Activated T-cell treated with anti-CD3 and anti-CD28 coated beads for 4 hours (primary cell): ENCODE data around the gene APOBEC2.
"Not testable (repeated sequence)": the region's sequence is repeated elsewhere in the genome, so short reads cannot be mapped to it uniquely, and the experiment has no call there.

ENCODE experiments used
- DNase-seq: peaks from one replicate; pipeline ENCODE4 v3.0.0-alpha.2; 2020

APOBEC2 gene

DNA sequence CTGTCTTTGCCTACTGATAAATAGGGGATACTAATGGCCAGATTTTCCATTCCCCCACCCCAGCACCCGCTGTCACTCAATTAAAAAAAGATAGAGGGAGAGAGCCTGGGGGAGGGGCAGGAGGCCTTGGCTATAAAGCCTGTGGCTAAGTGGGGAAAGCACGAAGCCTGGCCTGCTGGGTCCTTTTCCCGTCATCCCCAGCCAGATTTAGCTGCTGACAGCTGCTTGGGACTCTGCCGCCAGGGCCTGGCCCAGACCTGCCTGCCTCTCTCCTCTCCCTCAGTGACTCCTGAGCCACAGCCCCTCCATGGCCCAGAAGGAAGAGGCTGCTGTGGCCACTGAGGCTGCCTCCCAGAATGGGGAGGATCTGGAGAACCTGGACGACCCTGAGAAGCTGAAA lies at the start of gene APOBEC2:
Gene APOBEC2, plus strand, starts transcription at position 162 of the 400 bp plus-strand sequence. Its CDS starts 146 bp downstream, at position 308.
- no peak for DNase-seq

- DNase-seq = peak; percentile 45
Observed at GRCh38 chr6:41006217-41006616, 46.8 kb upstream of the APOBEC2 start.

DNA sequence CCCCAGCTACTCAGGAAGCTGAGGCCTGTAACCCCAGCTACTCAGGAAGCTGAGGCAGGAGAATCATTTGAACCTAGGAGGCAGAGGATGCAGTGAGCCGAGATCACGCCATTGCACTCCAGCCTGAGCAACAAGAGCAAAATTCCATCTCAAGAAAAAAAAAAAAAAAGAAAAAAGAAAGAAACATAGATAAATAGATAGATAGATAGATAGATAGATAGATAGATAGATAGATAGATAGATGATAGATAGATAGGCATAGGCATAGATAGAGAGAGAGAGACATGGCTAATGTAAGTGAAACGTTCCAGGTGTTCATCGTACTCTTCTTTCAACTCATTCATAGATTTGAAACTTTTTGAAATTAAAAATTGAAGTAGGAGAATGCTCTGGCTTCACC lies 46.0 kb upstream of the APOBEC2 start:
- DNase-seq = not testable (repeated sequence)

GRCh38 chr6:41008011-41008410 lies 45.0 kb upstream of the APOBEC2 start:
- no peak for DNase-seq

DNA sequence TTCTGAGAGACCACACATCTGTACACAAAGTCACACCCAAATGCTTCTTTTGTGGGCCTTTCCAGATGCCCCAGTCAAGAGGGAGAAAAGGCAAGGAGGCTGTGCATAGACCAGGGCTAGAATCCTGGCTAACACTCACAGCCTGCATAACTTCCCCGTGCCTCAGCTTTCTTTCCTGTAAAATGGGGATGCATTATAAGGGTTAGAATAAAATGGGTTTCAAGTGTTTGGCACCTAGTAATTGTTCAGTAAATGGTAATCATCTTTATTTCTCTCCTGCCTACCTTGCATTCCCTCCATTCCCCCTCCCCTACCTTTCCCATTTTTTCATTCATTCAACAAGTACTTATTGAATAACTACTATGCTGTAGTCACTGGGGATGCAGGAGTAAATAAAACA lies 43.3 kb upstream of the APOBEC2 start:
- DNase-seq = no peak

- DNase-seq = no peak
Observed at GRCh38 chr6:41011673-41012072, 41.3 kb upstream of the APOBEC2 start.

- DNase-seq = no peak
Observed at GRCh38 chr6:41013466-41014153, 39.4 kb upstream of the APOBEC2 start.

GRCh38 chr6:41014780-41015179 lies 38.2 kb upstream of the APOBEC2 start:
- no peak for DNase-seq

DNA sequence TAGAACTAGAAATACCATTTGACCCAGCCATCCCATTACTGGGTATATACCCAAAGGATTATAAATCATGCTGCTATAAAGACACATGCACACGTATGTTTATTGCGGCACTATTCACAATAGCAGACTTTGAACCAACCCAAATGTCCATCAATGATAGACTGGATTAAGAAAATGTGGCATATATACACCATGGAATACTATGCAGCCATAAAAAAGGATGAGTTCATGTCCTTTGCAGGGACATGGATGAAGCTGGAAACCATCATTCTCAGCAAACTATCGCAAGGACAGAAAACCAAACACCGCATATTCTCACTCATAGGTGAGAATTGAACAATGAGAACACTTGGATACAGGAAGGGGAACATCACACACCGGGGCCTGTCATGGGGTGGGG lies 37.1 kb upstream of the APOBEC2 start:
- DNase-seq = not testable (repeated sequence)

DNA sequence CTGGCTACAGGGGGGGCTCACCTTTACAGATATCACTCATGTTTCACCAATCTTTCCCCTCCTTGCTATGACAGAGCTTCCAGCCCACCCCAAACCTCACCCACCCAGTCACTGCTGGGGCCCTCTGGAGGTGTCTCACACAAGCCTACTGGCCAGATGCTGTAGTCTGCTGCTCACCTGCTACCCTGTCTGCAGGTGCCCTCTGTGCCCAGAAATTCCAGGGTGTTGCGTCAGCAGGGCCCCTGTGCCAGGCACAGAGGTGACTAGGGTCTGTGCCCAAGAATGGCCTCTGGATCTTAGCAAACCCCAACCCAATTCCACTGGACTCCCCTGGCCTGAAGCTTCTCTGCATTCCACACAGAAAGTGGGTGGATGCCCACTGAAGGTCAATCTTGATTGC lies 35.3 kb upstream of the APOBEC2 start:
- DNase-seq = no peak

DNA sequence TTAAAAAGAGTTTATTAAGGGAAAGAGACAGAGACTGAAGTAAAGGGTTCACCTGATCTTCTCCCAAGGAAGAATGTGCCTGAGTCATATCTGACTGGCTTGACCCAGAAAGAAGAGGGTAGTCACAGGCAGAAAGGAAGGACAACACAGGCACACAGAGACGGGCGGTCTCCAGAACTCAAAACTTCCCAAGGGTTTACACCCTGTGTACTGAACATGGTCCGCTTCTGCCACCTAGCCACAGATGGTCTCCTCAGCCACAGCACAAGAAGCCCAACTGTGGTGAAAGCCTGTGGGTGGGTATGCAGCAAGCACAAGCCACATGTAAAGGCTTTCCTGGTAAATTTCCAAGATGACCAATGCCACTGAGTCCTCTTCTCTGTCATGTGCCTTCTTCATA lies 31.2 kb upstream of the APOBEC2 start:
- no peak for DNase-seq

- no peak for DNase-seq
Observed at GRCh38 chr6:41022294-41022693, 30.7 kb upstream of the APOBEC2 start.

GRCh38 chr6:41023114-41023513 lies 29.9 kb upstream of the APOBEC2 start:
- DNase-seq = no peak

GRCh38 chr6:41025966-41026530 lies 27.0 kb upstream of the APOBEC2 start:
- DNase-seq = no peak

DNA sequence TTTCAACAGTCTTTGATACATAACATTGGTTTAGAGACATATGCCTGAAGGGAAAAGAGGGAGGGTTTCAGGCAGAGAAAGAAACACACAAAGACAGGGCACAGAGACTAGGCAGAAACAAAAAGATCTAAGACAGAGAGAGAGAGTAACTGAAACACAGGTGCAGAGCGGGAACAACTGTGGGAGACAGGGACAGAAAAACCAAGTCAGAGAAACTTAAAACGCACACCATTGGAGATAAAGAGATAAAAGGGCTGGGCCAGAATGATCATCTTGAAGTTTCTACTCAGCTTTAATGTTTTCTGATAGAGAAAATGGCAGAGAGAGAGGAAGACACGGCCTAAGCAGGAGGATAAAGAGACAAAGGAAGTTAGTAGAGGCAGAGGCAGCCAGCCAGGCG lies 25.8 kb upstream of the APOBEC2 start:
- no peak for DNase-seq

DNA sequence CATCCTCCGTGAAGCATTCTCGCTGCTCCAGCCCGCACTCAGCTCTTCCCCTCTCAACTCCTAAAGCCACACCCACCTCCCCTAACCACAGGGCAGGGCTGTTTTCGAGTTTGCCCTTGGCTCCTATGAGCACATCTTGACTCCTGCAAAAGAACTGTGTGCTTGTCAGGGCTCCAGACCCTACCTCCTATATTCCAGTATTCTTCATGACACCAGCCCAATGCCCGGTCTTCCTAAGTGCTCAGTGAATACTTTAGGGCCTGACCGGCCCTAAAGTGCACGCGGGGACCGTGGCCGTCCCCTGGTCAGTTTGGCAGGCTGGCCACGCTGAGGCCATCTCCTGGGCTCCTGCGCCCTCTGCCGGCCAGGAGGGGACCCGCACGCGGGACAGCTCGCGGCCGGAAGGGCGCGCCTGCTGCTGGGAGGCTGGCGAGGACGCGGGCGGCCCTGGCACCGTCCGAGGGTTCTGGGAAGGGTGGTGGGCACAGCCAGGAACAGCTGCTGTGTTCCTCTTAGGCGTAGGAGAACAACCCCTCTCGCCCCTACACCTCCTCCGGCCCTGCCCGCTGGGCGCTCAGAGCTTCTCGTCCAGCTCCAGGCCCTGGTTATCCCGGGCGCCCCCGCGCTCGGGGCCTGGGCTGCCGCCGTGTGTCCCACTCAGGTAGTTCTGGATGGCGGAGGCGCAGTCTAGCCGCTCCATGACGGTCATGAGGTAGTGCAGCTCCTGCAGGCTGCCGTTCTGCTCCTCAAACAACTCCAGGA lies 25.0 kb upstream of the APOBEC2 start:
- DNase-seq = peak; percentile 57

DNA sequence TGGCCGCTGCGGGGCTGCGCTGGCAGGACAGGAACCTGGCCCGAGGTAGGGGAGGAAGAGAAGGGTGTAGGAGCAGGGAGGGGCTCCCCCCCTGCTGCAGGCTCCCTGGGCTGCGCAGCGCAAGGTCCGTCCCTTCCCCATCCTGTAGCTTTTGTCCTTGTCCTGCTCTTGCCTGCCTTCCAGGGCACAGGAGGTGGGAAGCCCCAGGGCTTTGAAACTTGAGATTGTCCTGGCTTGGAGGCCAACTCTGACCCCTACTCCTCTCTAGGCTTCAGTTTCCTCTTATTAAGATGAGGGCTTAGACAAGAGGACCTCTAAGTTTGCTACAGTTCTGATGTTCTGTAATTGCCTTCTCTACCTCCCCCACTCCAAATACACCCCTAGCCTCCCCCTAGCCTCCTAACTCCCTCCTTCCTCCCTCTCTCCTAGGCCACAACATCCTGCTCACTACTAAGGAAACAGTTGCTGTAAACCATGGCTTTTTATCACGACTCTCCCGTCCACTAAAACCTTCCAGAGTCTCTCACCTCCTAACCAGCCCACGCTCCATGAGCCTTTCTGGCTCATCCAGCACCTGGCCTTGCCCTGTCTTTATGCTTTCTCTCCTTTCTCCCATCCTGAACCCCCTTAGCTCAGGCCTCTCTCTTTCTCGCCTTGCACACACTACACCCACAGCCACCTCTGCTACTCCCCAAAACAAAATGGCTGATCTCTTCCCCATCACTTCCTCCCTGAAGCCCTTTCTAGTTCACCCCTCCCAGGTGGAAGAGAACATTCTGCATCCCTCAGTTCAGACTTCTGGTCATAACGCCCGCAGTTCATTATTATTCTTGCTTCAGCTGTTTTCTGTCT lies 24.2 kb upstream of the APOBEC2 start:
- no peak for DNase-seq

DNA sequence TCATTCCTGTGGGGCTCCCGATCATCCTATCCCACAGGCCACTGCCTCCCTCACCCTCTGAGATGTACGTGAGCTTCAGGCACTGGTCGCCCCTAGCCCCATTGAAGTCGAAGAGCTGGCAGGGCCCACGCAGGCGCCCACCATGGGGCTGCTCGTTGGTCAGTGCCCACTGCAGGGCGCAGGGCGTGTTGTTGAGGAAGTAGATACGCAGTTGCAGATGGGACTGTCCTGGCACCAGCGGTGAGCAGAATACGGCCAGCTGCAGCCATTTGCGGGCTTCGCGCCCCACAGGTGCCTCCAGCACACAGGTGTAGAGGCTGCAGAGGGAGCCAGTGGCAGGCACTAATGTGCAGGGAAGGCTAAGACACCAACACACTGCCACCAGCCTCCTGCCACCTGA lies 20.2 kb upstream of the APOBEC2 start:
- no peak for DNase-seq

DNA sequence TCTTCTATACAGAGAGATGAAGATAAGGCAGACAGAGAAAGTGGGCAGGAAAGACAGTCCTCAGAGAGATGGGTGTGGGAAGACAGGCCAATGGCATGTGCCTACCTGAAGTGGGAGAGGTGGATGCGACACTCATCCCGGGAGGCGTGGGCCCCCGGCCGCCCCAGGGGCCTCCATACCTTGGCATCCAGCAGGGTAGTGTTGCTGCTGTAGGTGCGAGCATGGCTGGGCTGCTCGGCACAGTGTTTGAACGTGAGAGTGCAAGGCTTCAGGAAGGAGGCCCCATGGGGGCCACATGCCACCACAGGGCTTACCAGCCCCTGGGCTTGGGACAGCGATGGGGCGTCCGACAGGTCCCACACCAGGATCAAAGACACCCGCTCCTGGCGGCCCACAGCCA lies 19.2 kb upstream of the APOBEC2 start:
- no peak for DNase-seq

DNA sequence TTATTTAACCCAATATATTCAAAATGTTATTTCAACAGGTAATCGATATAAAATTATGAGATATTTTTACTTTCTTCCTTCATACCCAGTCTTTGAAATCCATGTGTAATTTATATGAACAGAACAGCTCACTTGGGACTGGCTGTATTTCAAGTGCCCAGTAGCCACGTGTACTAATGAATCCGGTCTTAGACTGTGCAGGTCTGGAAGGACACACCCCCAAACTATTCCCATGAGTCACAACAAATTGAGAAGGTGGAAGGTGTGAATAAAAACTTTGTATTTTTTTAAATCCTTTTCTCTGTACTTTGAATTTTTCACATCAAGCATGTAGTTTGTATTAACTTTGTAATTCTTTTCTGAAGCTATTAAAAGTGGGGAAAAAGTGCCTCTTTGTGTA lies 16.8 kb upstream of the APOBEC2 start:
- DNase-seq = no peak

DNA sequence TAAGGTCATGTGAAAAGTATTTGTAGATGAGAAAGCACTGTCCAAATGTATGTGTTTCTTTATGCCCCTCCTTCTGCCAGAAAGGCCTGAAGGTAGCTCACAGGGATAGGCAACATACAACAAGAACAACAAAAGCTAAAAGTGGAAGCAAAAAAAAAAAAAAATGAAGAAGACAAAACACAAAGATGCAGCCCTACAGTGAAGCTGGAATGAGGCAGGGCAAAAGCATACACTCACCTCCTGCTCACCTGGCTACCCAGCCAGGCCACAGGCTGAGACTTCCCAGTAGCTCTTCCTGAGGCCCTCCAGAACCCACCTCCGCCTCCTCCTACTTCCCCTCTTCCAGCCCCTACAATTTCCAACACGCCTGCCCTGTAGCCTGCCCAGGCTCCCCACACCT lies 16.4 kb upstream of the APOBEC2 start:
- no peak for DNase-seq

DNA sequence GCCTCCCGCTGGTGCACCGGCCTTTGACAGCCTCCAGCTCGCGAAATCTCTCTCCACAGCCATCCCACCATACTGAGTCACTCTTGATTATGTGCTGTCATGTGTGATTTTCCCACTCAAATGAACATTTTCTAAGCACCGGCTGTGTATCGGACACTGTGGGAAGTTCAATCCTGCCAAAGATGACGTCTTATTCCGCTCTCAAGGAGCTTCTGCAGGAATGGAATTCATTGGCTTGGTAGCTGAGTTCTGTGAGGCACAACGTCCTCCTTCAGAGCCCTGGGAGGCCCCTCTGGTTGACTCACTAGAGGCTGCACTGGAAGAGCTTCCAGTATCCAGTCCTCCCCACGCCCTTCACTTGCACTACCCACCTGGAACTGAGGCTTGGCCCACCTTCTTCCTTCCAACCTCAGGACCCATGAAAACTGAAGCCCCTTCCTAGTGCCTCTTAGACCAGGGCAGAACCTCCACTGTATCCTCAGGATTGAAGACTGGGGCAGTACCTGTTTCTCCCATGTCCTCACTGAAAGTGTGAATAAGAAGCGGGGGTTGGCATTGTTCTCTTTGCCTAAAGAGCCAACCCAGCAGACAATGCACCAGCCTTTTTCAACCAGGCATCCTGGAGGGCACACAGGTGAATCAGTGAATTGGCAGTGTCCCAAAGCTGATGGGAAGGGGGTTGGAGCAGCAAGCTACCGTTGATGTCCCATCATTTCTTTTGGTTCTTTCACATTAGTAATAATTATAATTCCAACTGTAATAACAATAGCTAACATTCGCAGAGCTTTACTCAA lies 15.7 kb upstream of the APOBEC2 start:
- DNase-seq = no peak
